ENCODE data around the gene RHBG.
"Not testable (repeated sequence)": the region's sequence is repeated elsewhere in the genome, so short reads cannot be mapped to it uniquely, and the experiment has no call there.

- TF ChIP-seq CTCF, POLR2A (IDR thresholded peaks at IDR 0.05): not testable (repeated sequence)
These were observed 23.0 kb upstream of the RHBG start for GRCh38 chr1:156346035-156346434.
